H1 (cell line): ENCODE data around the gene ZBP1. TPM values are rescaled to one million over a fixed set of nuclear protein-coding genes. Genes with fewer than 3 reads are reported as not detected.
A peak's percentile ranks its signal among the peaks of the same experiment; 100 is the strongest.

Experiments used
- CTCF ChIA-PET: fragments of 300-600 bp; sonication (Branson Sonifier 250); formaldehyde crosslinking; loops from one replicate; lab custom pipeline; 2021; ENCODE audit not compliant: partially characterized antibody; lab: Charles Lee
- POLR2A ChIA-PET: fragments of 300-600 bp; sonication (Branson Sonifier 250); formaldehyde crosslinking; loops from one replicate; lab custom pipeline; 2021; ENCODE audit warnings: inconsistent platforms; ENCODE audit not compliant: partially characterized antibody; lab: Charles Lee
- DNase-seq, 2 experiments: peaks; one replicate each; pipeline versions ENCODE4 v3.0.0 to v3.0.0-alpha.2; 2010 to 2022; ENCODE audit warnings: low spot score in 2 of 2, low read depth in 1 of 2, mixed read lengths in 1 of 2
- FAIRE-seq: peaks from 2 replicates; lab custom pipeline; 2011; peaks lifted over from hg19 to GRCh38; lab: Jason Lieb, UNC
- H2AFZ ChIP-seq: 2 replicates; pipeline ENCODE4 v1.8.1; 2012; ENCODE audit warnings: low read length, inconsistent platforms
- H2AK5ac ChIP-seq: 2 replicates; pipeline ENCODE4 v1.6.1; 2013; ENCODE audit warnings: low read depth, low read length
- H2BK120ac ChIP-seq: replicated peaks from 2 replicates; pipeline ENCODE3; 2013; ENCODE audit warnings: low read depth, low read length, inconsistent platforms
- H2BK12ac ChIP-seq: 2 replicates; pipeline ENCODE4 v1.6.1; 2013; ENCODE audit warnings: low read depth, low read length
- H2BK15ac ChIP-seq: 2 replicates; pipeline ENCODE4 v1.6.1; 2013; ENCODE audit warnings: low read length
- H2BK20ac ChIP-seq: 2 replicates; pipeline ENCODE4 v1.6.1; 2013; ENCODE audit warnings: low read length
- H2BK5ac ChIP-seq: 2 replicates; pipeline ENCODE4 v1.6.1; 2013; ENCODE audit warnings: low read depth, low read length
- H3K14ac ChIP-seq: 2 replicates; pipeline ENCODE4 v1.6.1; 2013; ENCODE audit warnings: inconsistent platforms; ENCODE audit not compliant: insufficient read length
- H3K18ac ChIP-seq: 2 replicates; pipeline ENCODE4 v1.6.1; 2013; ENCODE audit warnings: low read length; ENCODE audit errors: extremely low read depth
- H3K23ac ChIP-seq: 2 replicates; pipeline ENCODE4 v1.6.1; 2013; ENCODE audit warnings: inconsistent platforms; ENCODE audit not compliant: insufficient read length
- H3K23me2 ChIP-seq: 2 replicates; pipeline ENCODE4 v1.6.1; 2013; ENCODE audit warnings: low read depth, low read length
- H3K27ac ChIP-seq: 2 replicates; pipeline ENCODE4 v1.6.1; 2011; ENCODE audit warnings: low read depth, low read length, inconsistent platforms
- H3K27me3 ChIP-seq, 4 experiments: replicated peaks in 1 of 4; 1 replicate in 1 of 4; 2 replicates in 3 of 4; pipeline versions ENCODE4 v1.6.1 to v1.8.1; 2011 to 2013; ENCODE audit warnings: low read length in 3 of 4, mild to moderate bottlenecking in 3 of 4, inconsistent platforms in 2 of 4, mixed read lengths in 2 of 4, moderate library complexity in 1 of 4; ENCODE audit not compliant: control insufficient read depth in 3 of 4, insufficient read depth in 3 of 4; ENCODE audit errors: extremely low read depth in 1 of 4
- H3K36me3 ChIP-seq, 4 experiments: 2 replicates each; pipeline versions ENCODE4 v1.6.1 to v1.8.1; 2011 to 2013; ENCODE audit warnings: mild to moderate bottlenecking in 4 of 4, low read length in 3 of 4, moderate library complexity in 2 of 4, control low read depth in 1 of 4, inconsistent platforms in 1 of 4; ENCODE audit not compliant: insufficient read depth in 4 of 4, control insufficient read depth in 2 of 4
- H3K4ac ChIP-seq: replicated peaks from 2 replicates; pipeline ENCODE3; 2013; ENCODE audit warnings: low read length, low read depth, mixed read lengths, inconsistent platforms; ENCODE audit not compliant: insufficient read length
- H3K4me1 ChIP-seq, 4 experiments: replicated peaks in 1 of 4; 1 replicate in 1 of 4; 2 replicates in 3 of 4; pipeline versions ENCODE4 v1.6.1 to v1.8.1; 2011 to 2013; ENCODE audit warnings: low read length in 3 of 4, inconsistent platforms in 2 of 4, mixed read lengths in 1 of 4; ENCODE audit not compliant: insufficient read depth in 4 of 4, control insufficient read depth in 3 of 4
- H3K4me2 ChIP-seq, 2 experiments: 2 replicates each; pipeline versions ENCODE4 v1.6.1 to v1.8.1; 2011 to 2013; ENCODE audit warnings: low read depth in 2 of 2, low read length in 2 of 2, control low read depth in 1 of 2, inconsistent platforms in 1 of 2, mild to moderate bottlenecking in 1 of 2; ENCODE audit not compliant: insufficient read depth in 1 of 2
- H3K4me3 ChIP-seq, 4 experiments: fragments of 200-600, 300-600 bp in 1 of 4; sonication (generic), shearing (Covaris generic), sonication (Bioruptor Twin) in 1 of 4; 2 replicates each; pipeline versions ENCODE4 v1.5.1 to v1.8.1; 2011 to 2016; ENCODE audit warnings: low read length in 4 of 4, low read depth in 3 of 4, control low read depth in 2 of 4, inconsistent platforms in 2 of 4, mild to moderate bottlenecking in 2 of 4, mixed read lengths in 1 of 4, moderate library complexity in 1 of 4; ENCODE audit not compliant: insufficient read depth in 2 of 4; ENCODE audit errors: extremely low read depth in 1 of 4
- H3K56ac ChIP-seq: replicated peaks from 2 replicates; pipeline ENCODE3; 2013; ENCODE audit warnings: low read depth, mild to moderate bottlenecking, mixed read lengths, low read length, inconsistent platforms; ENCODE audit not compliant: insufficient read length
- H3K79me1 ChIP-seq: 2 replicates; pipeline ENCODE4 v1.6.1; 2013; ENCODE audit warnings: low read depth, low read length, control low read depth
- H3K79me2 ChIP-seq, 2 experiments: 2 replicates each; pipeline versions ENCODE4 v1.6.1 to v1.8.1; 2012 to 2013; ENCODE audit warnings: low read length in 2 of 2, mild to moderate bottlenecking in 2 of 2, inconsistent platforms in 1 of 2; ENCODE audit not compliant: insufficient read depth in 2 of 2, control insufficient read depth in 1 of 2
- H3K9ac ChIP-seq, 4 experiments: replicated peaks in 1 of 4; 1 replicate in 1 of 4; 2 replicates in 3 of 4; pipeline versions ENCODE4 v1.6.1 to v1.8.1; 2011 to 2013; ENCODE audit warnings: low read depth in 3 of 4, low read length in 3 of 4, control low read depth in 2 of 4, mild to moderate bottlenecking in 2 of 4, moderate library complexity in 2 of 4, inconsistent platforms in 1 of 4; ENCODE audit errors: extremely low read depth in 1 of 4
- H3K9me3 ChIP-seq, 2 experiments: 2 replicates each; pipeline versions ENCODE4 v1.6.1 to v1.8.1; 2012 to 2013; ENCODE audit warnings: mild to moderate bottlenecking in 2 of 2, moderate library complexity in 2 of 2, control low read depth in 1 of 2, inconsistent platforms in 1 of 2, low read depth in 1 of 2, low read length in 1 of 2, mixed read lengths in 1 of 2; ENCODE audit not compliant: insufficient read depth in 2 of 2
- H4K20me1 ChIP-seq, 2 experiments: replicated peaks in 1 of 2; 2 replicates each; pipeline versions ENCODE3 to v1.8.1; 2011 to 2013; ENCODE audit warnings: inconsistent platforms in 2 of 2, low read length in 2 of 2, mild to moderate bottlenecking in 1 of 2; ENCODE audit not compliant: insufficient read depth in 2 of 2, control insufficient read depth in 1 of 2
- H4K5ac ChIP-seq: 2 replicates; pipeline ENCODE4 v1.6.1; 2013; ENCODE audit warnings: low read length, low read depth, mixed read lengths, inconsistent platforms; ENCODE audit not compliant: insufficient read length
- H4K8ac ChIP-seq: 2 replicates; pipeline ENCODE4 v1.8.0; 2013; ENCODE audit warnings: mild to moderate bottlenecking, moderate library complexity, low read length, inconsistent platforms; ENCODE audit not compliant: insufficient read depth; ENCODE audit errors: extremely low read depth
- H4K91ac ChIP-seq: replicated peaks from 2 replicates; pipeline ENCODE3; 2013; ENCODE audit warnings: low read length, mixed read lengths, inconsistent platforms; ENCODE audit not compliant: insufficient read length
- BRCA1 ChIP-seq: IDR thresholded peaks from 2 replicates; pipeline ENCODE4 v1.6.1; 2012; ENCODE audit warnings: low read depth, low read length, improper control_type of control experiment
- EZH2 ChIP-seq: fragments of 200-600 bp; sonication (generic); IDR thresholded peaks from 2 replicates; pipeline ENCODE4 v1.7.1; 2012; ENCODE audit warnings: low read depth, mild to moderate bottlenecking, moderate library complexity, low read length, inconsistent platforms; ENCODE audit not compliant: severe bottlenecking
- RFX5 ChIP-seq: IDR thresholded peaks from 2 replicates; pipeline ENCODE4 v1.6.1; 2011; ENCODE audit warnings: low read depth, low read length, improper control_type of control experiment, borderline replicate concordance
- TAF7 ChIP-seq: optimal IDR thresholded peaks from 2 replicates; pipeline ENCODE3; 2011; ENCODE audit warnings: low read depth, mild to moderate bottlenecking, inconsistent platforms, low read length, moderate library complexity, borderline replicate concordance
- ZNF274 ChIP-seq: IDR thresholded peaks from 2 replicates; pipeline ENCODE4 v1.7.0; 2012; ENCODE audit warnings: low read length, borderline replicate concordance; ENCODE audit errors: extremely low read depth
- WGBS, 2 experiments: shearing (Covaris generic) in 1 of 2; methylation state at CpG; one replicate each; pipeline versions ENCODE4 v1.1.6 to v1.1.7; 2013 to 2015; ENCODE audit warnings: low lambda C conversion rate in 2 of 2, mixed read lengths in 2 of 2, inconsistent platforms in 1 of 2, low coverage in 1 of 2, missing lambda C conversion rate in 1 of 2; ENCODE audit not compliant: insufficient replicate concordance in 2 of 2, insufficient coverage in 1 of 2, insufficient read length in 1 of 2; ENCODE audit errors: extremely low coverage in 1 of 2, missing lambda C conversion rate in 1 of 2; 5-methylcytosine and 5-hydroxymethylcytosine counted together
- polyA plus RNA-seq, 7 experiments: library from polyadenylated mRNA; depleted of rRNA in 3 of 7; stranded (reverse) in 5 of 7; unstranded in 2 of 7; fragments of >200 nt in 5 of 7; fragments of 200-250 nt in 2 of 7; gene quantifications; 1 replicate in 5 of 7; 2 replicates in 1 of 7; 4 replicates in 1 of 7; pipeline versions ENCODE4 v1.2.1 to v1.2.3, GENCODE V29; 2011 to 2013; ENCODE audit warnings: missing spikeins in 2 of 7, mixed read lengths in 2 of 7
- total RNA-seq: library from RNA; stranded (reverse); fragmentation: NEBNext Ultra II Directional; extraction: Animal tissue kit (Norgen Biotek cat#: 25700); gene quantifications from 2 replicates; pipeline ENCODE4 v1.2.1, GENCODE V29; 2021

Gene ZBP1
- total and polyA plus RNA-seq, 2 of the 8 experiments (the other 6 are each of a cell fraction or from before 2014, with no cell fraction given): not detected

- H2AK5ac ChIP-seq: 0 out of 2 replicates have a peak overlapping the region, but pooled peaks have one; percentile 13
- DNase-seq: no peak
- H3K18ac ChIP-seq: no peak overlapping the region
- no peak overlapping the region for H4K5ac ChIP-seq
- no peak overlapping the region for H3K4me2 ChIP-seq
- 89% methylated on average over 14 of the region's 17 CpGs; no CpG with 5 or more reads in 1 of the 2 experiments for WGBS, 2 experiments
- H3K14ac ChIP-seq: no peak overlapping the region
- no peak overlapping the region for H3K23ac ChIP-seq
- H3K4me3 ChIP-seq: no peak overlapping the region
- peak overlapping the region; percentile 79; the same call in 1 of the 2 replicates for H4K8ac ChIP-seq
- ChIA-PET CTCF (interaction anchor here (0.7 to 5.6 kb wide), 6 partner anchors 9 to 501 kb away, joined by 3 to 67 read pairs (median 18); no protein-coding TSS in a partner anchor), POLR2A (no interaction called here)
- no peaks in the 10 kb centered on the region for H3K79me2 ChIP-seq
- peaks cover 0 to 2% (median 0%) of the 10 kb centered on the region in 4 experiments; a peak in 1 of 7 replicates for H3K4me1 ChIP-seq
- H3K36me3 ChIP-seq: no peaks in the 10 kb centered on the region
- no peaks in the 10 kb centered on the region; the same call in 1 of the 2 replicates for H3K23me2 ChIP-seq
- no peak overlapping the region for H2BK5ac ChIP-seq
- no peak overlapping the region for H2BK20ac ChIP-seq
- H3K79me1 ChIP-seq: no peaks in the 10 kb centered on the region
- H2AFZ ChIP-seq: no peak overlapping the region
- no peak overlapping the region for H3K9ac ChIP-seq
- peaks cover 0 to 2% (median 0%) of the 10 kb centered on the region in 4 experiments; a peak in 2 of 7 replicates for H3K27me3 ChIP-seq
- no peaks in the 10 kb centered on the region for H3K9me3 ChIP-seq
- no peak overlapping the region for H2BK12ac ChIP-seq
- TF ChIP-seq TAF7 (no peak), EZH2 (no peak), ZNF274 (no peak), BRCA1 (no peak), RFX5 (no peak)
- H4K91ac ChIP-seq: no peak overlapping the region
- no peak overlapping the region for H2BK15ac ChIP-seq
- no peak overlapping the region for H2BK120ac ChIP-seq
- no peaks in the 10 kb centered on the region for H4K20me1 ChIP-seq
- H3K27ac ChIP-seq: no peak overlapping the region
- no peak overlapping the region for H3K4ac ChIP-seq
- no peak for FAIRE-seq
- H3K56ac ChIP-seq: no peak overlapping the region
These were observed 34.6 kb downstream of the ZBP1 start for GRCh38 chr20:57585466-57586213.
